ENCODE data around the gene BANP. TPM values are rescaled to one million over a fixed set of nuclear protein-coding genes. Genes with fewer than 3 reads are reported as not detected.

BANP gene
- total and polyA plus RNA-seq, 2 donors (not counting 3 experiments of a cell fraction or from before 2014, with no cell fraction given): 22.4 to 33.8 TPM

GRCh38 chr16:88010968-88011483 is 59.8 kb downstream of the BANP start:
- no peaks in the 10 kb centered on the region for H3K9me1 ChIP-seq (replicated peaks; ENCODE audit: control insufficient read depth, extremely low read depth, insufficient read depth, low read length)
- FAIRE-seq (no peak), DNase-seq (ENCODE audit: low read depth, low spot score) (no peak)
- dilution Hi-C loops (cut with MboI; ENCODE audit: extremely low pct_ligation_motif_present, low sequenced_read_pairs) (no loop called here), intact Hi-C loops (cut with micrococcal nuclease) (no loop called here)
- H3K4me1 ChIP-seq (ENCODE audit: control insufficient read depth, extremely low read depth, insufficient read depth, low read length): no peaks in the 10 kb centered on the region
- no peaks in the 10 kb centered on the region for H3K27me3 ChIP-seq (ENCODE audit: control insufficient read depth in 2 of 2, insufficient read depth in 2 of 2, low read length in 2 of 2)
- H3K27ac ChIP-seq (ENCODE audit: insufficient read depth, low read depth, low read length): no peak overlapping the region
- no peak overlapping the region for H3K4me2 ChIP-seq (ENCODE audit: insufficient read depth, low read length)
- no peak overlapping the region for H3K4me3 ChIP-seq (replicated peaks in 1 of 3; ENCODE audit: insufficient read depth in 1 of 3, low read depth in 1 of 3, low read length in 3 of 3)
- H3K36me3 ChIP-seq (ENCODE audit: control insufficient read depth in 2 of 2, extremely low read depth in 1 of 2, insufficient read depth in 2 of 2, low read length in 2 of 2): peaks cover 2 to 7% of the 10 kb centered on the region in 2 experiments
- TF ChIP-seq JUN (IDR thresholded peaks at IDR 0.05; ENCODE audit: borderline replicate concordance, insufficient read depth, insufficient read length, low read depth) (no peak), POLR2AphosphoS5 (IDR thresholded peaks at IDR 0.05; ENCODE audit: insufficient read depth, low read depth, low read length) (no peak), EZH2 (IDR thresholded peaks at IDR 0.05; ENCODE audit: borderline replicate concordance, low read depth, low read length, severe bottlenecking) (no peak), MAX (IDR thresholded peaks at IDR 0.05; ENCODE audit: insufficient read depth, insufficient read length) (no peak), POLR2A (IDR thresholded peaks at IDR 0.05; ENCODE audit: low read depth, low read length) (no peak), CTCF (IDR thresholded peaks at IDR 0.05; ENCODE audit: extremely low read depth in 1 of 2, insufficient read depth in 1 of 2, low read depth in 1 of 2, low read length in 2 of 2) (no peak), GATA2 (IDR thresholded peaks at IDR 0.05; ENCODE audit: insufficient read depth, insufficient read length, low read depth, low read length) (no peak), MYC (IDR thresholded peaks at IDR 0.05; ENCODE audit: low read depth, low read length) (no peak), FOS (IDR thresholded peaks at IDR 0.05; ENCODE audit: borderline replicate concordance, insufficient read depth, low read length) (no peak)
- H3K9me3 ChIP-seq (replicated peaks; ENCODE audit: control insufficient read depth, insufficient read depth, low read length): no peaks in the 10 kb centered on the region
- H4K20me1 ChIP-seq (replicated peaks; ENCODE audit: control insufficient read depth, extremely low read depth, insufficient read depth, low read length): no peaks in the 10 kb centered on the region
- CTCF ChIA-PET: no interaction called here
- H3K79me2 ChIP-seq (ENCODE audit: control insufficient read depth, insufficient read depth, low read length): no peaks in the 10 kb centered on the region
- H3K9ac ChIP-seq (replicated peaks; ENCODE audit: extremely low read depth, insufficient read depth, low read length): no peak overlapping the region
- H2AFZ ChIP-seq (ENCODE audit: low read depth, low read length): no peak overlapping the region
- POLR2A ChIA-PET: no interaction called here
- BruUV-seq (replicated peaks): no TSS peak

Measured in endothelial cell of umbilical vein (primary cell).